Measurements from ENCODE around the gene FAM241A. TPM values are rescaled to one million over a fixed set of nuclear protein-coding genes. Genes with fewer than 3 reads are reported as not detected.

FAM241A gene
- polyA plus RNA-seq, 3 donors, result 1.8 to 5.5 (median 4.8) TPM

- no peak overlapping the region for H3K4me3 ChIP-seq (replicated peaks in 1 of 3; ENCODE audit: low read depth in 2 of 3, low read length in 3 of 3)
- intact Hi-C loops (cut with micrococcal nuclease), result no loop called here
- H3K4me1 ChIP-seq (ENCODE audit: control insufficient read depth in 1 of 2, insufficient read depth in 2 of 2, low read length in 2 of 2), result peaks cover 20 to 25% of the 10 kb centered on the region in 2 donors
- H3K79me2 ChIP-seq (ENCODE audit: insufficient read depth, low read length), result no peaks in the 10 kb centered on the region
- no peaks in the 10 kb centered on the region for H3K9me3 ChIP-seq (replicated peaks in 1 of 2; ENCODE audit: control insufficient read depth in 1 of 2, insufficient read depth in 1 of 2, low read length in 2 of 2)
- Mint-ChIP-seq H3K27me3 (ENCODE audit: low read depth in 3 of 3) (no peaks in the 10 kb centered on the region), H3K36me3 (peaks cover 18 to 21% of the 10 kb centered on the region in 2 donors), H3K4me1 (peaks cover 34% of the 10 kb centered on the region), H3K9me3 (no peaks in the 10 kb centered on the region), H3K27ac (peak overlapping the region in 2 of 7 donors; percentile 39 to 80), H3K4me3 (no peak overlapping the region)
- H3K36me3 ChIP-seq (replicated peaks in 1 of 2; ENCODE audit: control insufficient read depth in 1 of 2, insufficient read depth in 2 of 2, low read length in 2 of 2), result no peaks in the 10 kb centered on the region
- no peak for DNase-seq
- no peak overlapping the region for H3K27ac ChIP-seq (ENCODE audit: low read depth in 1 of 2, low read length in 2 of 2)
- H4K20me1 ChIP-seq (ENCODE audit: insufficient read depth, low read length), result no peaks in the 10 kb centered on the region
- H3K4me2 ChIP-seq (replicated peaks; ENCODE audit: extremely low read depth, low read length, poor library complexity, severe bottlenecking), result no peak overlapping the region
- no peaks in the 10 kb centered on the region for H3K27me3 ChIP-seq (ENCODE audit: control insufficient read depth in 2 of 2, insufficient read depth in 2 of 2, low read length in 2 of 2)
- no CpG with 5 or more reads among the region's 2 CpGs for WGBS (ENCODE audit: insufficient coverage)
- no peak overlapping the region for H2AFZ ChIP-seq (ENCODE audit: insufficient read depth, low read depth, low read length, poor library complexity, severe bottlenecking)
- H3K9ac ChIP-seq (ENCODE audit: insufficient read depth, low read length, poor library complexity, severe bottlenecking), result no peak overlapping the region
- TF ChIP-seq, protein P1, sequence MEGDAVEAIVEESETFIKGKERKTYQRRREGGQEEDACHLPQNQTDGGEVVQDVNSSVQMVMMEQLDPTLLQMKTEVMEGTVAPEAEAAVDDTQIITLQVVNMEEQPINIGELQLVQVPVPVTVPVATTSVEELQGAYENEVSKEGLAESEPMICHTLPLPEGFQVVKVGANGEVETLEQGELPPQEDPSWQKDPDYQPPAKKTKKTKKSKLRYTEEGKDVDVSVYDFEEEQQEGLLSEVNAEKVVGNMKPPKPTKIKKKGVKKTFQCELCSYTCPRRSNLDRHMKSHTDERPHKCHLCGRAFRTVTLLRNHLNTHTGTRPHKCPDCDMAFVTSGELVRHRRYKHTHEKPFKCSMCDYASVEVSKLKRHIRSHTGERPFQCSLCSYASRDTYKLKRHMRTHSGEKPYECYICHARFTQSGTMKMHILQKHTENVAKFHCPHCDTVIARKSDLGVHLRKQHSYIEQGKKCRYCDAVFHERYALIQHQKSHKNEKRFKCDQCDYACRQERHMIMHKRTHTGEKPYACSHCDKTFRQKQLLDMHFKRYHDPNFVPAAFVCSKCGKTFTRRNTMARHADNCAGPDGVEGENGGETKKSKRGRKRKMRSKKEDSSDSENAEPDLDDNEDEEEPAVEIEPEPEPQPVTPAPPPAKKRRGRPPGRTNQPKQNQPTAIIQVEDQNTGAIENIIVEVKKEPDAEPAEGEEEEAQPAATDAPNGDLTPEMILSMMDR (IDR thresholded peaks at IDR 0.05), result no peak
Measured at GRCh38 chr4:112183252-112183651, 38.0 kb downstream of the FAM241A start.

DNA sequence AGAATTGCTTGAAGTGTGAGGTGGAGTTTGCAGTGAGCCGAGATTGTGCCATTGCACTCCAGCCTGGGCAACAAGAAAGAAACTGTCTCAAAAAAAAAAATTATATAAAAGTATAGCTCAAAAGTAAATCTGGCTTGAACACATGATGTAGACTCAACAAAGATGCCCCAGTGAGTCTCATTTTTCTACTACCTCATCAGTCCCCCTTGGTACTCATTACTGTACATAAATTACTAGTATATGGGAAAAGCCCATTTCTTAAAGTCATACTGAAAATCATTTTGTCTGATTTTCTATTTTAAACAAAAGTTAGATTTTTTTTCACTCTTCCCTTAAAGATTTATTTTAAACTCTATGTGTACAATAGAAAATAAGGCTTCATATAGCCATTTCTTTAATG lies 39.2 kb downstream of the FAM241A start:
- H3K36me3 ChIP-seq (replicated peaks in 1 of 2; ENCODE audit: control insufficient read depth in 1 of 2, insufficient read depth in 2 of 2, low read length in 2 of 2), result no peaks in the 10 kb centered on the region
- WGBS (ENCODE audit: insufficient coverage), result no CpG with 5 or more reads among the region's 1 CpG
- Mint-ChIP-seq H3K9me3 (no peaks in the 10 kb centered on the region), H3K4me3 (no peak overlapping the region), H3K27ac (no peak overlapping the region), H3K4me1 (peaks cover 34% of the 10 kb centered on the region), H3K36me3 (peaks cover 12 to 21% of the 10 kb centered on the region in 2 donors), H3K27me3 (ENCODE audit: low read depth in 3 of 3) (no peaks in the 10 kb centered on the region)
- no peaks in the 10 kb centered on the region for H4K20me1 ChIP-seq (ENCODE audit: insufficient read depth, low read length)
- DNase-seq, result no peak
- peaks cover 20 to 25% of the 10 kb centered on the region in 2 donors for H3K4me1 ChIP-seq (ENCODE audit: control insufficient read depth in 1 of 2, insufficient read depth in 2 of 2, low read length in 2 of 2)
- H3K4me3 ChIP-seq (replicated peaks in 1 of 3; ENCODE audit: low read depth in 2 of 3, low read length in 3 of 3), result no peak overlapping the region
- H3K27ac ChIP-seq (ENCODE audit: low read depth in 1 of 2, low read length in 2 of 2), result no peak overlapping the region
- no peak overlapping the region for H2AFZ ChIP-seq (ENCODE audit: insufficient read depth, low read depth, low read length, poor library complexity, severe bottlenecking)
- no peaks in the 10 kb centered on the region for H3K79me2 ChIP-seq (ENCODE audit: insufficient read depth, low read length)
- H3K4me2 ChIP-seq (replicated peaks; ENCODE audit: extremely low read depth, low read length, poor library complexity, severe bottlenecking), result no peak overlapping the region
- no peaks in the 10 kb centered on the region for H3K9me3 ChIP-seq (replicated peaks in 1 of 2; ENCODE audit: control insufficient read depth in 1 of 2, insufficient read depth in 1 of 2, low read length in 2 of 2)
- H3K27me3 ChIP-seq (ENCODE audit: control insufficient read depth in 2 of 2, insufficient read depth in 2 of 2, low read length in 2 of 2), result no peaks in the 10 kb centered on the region
- no peak overlapping the region for H3K9ac ChIP-seq (ENCODE audit: insufficient read depth, low read length, poor library complexity, severe bottlenecking)
- TF ChIP-seq, protein P1 (IDR thresholded peaks at IDR 0.05), result no peak
- intact Hi-C loops (cut with micrococcal nuclease), result no loop called here

Measured in CD14-positive monocyte (primary cell).